GM10248 (cell line): Measurements from ENCODE around the gene NPAS2.

Experiments
- CTCF ChIA-PET: fragments of 300-600 bp; sonication (Branson Sonifier 250); formaldehyde crosslinking; extraction: SDS; loops from one replicate; lab custom pipeline; 2021; ENCODE audit warnings: antibody characterized with exemption; lab: Yijun Ruan, JAX
- POLR2A ChIA-PET: fragments of 350-650 bp; sonication (Branson Sonifier 250); formaldehyde crosslinking; extraction: SDS; loops from one replicate; lab custom pipeline; 2020; ENCODE audit warnings: antibody characterized with exemption; lab: Yijun Ruan, JAX
- DNase-seq: peaks from one replicate; pipeline ENCODE4 v3.0.0; 2012; ENCODE audit errors: extremely low spot score
- CTCF ChIP-seq: IDR thresholded peaks from 2 replicates; pipeline ENCODE4 v1.5.1; 2012; ENCODE audit warnings: mild to moderate bottlenecking, low read depth; ENCODE audit errors: extremely low read depth, missing control alignments, control extremely low read depth

The NPAS2 gene

DNA sequence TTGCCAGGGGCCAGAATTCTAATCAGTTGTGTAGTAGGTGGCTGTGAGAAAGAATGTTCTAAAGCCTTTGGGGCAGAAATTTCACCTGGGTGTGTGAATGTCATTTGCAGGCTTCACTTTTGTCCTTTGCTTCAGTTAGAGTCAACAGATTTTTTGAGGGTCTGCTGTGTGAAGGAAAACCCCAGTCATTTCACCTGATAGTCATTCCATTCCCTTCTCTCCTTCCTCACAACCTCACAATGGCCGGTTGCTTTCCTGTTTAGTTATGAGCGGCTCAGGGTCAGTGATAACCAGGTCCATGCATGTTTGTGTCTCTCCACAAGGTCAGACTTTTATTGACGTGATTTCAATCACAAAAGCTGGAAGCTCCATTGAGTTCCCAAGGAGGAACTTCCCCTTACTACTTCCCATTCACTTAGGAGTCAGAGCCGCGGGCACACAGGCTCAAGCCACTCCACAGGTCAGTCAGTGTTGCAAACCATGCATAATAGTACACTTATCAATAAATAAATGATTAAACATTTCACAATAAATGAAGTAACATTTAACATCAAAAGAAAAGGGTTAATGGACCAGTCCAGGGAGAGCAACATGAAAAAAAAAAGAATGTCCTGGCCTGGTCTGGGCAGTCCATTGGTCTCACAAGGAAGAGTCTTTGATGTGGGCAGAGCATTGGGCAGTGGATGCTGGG, 74.3 kb downstream of the NPAS2 start:
- CTCF ChIA-PET = interaction anchor here (0.8 kb wide), 1 partner anchor 8 kb away, joined by 4 read pairs; no protein-coding TSS in a partner anchor
- POLR2A ChIA-PET = no interaction called here

GRCh38 chr2:100894796-100895156, 74.8 kb downstream of the NPAS2 start:
- no peak for DNase-seq
- no peak for TF ChIP-seq CTCF
- POLR2A ChIA-PET = no interaction called here
- CTCF ChIA-PET = interaction anchor here (0.8 to 1.3 kb wide), 2 partner anchors 8 to 10 kb away, joined by 4 read pairs; no protein-coding TSS in a partner anchor

More for the DNA sequence above, 74.3 kb downstream of the NPAS2 start:
- no peak for DNase-seq
- TF ChIP-seq CTCF = no peak

DNA sequence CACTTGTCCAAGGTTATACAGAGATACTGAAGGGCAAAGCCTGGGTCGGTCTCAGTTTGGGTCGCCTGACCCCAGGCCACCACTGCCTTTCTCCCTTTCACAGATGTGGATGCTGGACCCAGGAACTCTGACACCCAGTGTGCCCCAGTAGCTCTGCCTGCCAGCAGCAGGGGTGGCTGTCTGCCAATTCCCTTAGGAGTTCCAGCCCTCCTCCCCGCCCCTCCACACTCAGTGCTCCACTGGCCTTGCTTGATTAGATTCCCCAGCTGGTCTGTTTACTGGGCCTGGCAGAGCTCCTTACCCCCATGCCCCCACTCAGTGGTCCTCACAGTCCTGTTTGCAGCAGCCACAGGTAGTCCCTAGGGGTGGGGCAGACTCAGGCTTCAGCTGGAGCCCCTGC, 75.5 kb downstream of the NPAS2 start:
- ChIA-PET CTCF (interaction anchor here (1.3 kb wide), 1 partner anchor 9 kb away, joined by 4 read pairs; no protein-coding TSS in a partner anchor), POLR2A (no interaction called here)
- DNase-seq = no peak
- no peak for TF ChIP-seq CTCF

DNA sequence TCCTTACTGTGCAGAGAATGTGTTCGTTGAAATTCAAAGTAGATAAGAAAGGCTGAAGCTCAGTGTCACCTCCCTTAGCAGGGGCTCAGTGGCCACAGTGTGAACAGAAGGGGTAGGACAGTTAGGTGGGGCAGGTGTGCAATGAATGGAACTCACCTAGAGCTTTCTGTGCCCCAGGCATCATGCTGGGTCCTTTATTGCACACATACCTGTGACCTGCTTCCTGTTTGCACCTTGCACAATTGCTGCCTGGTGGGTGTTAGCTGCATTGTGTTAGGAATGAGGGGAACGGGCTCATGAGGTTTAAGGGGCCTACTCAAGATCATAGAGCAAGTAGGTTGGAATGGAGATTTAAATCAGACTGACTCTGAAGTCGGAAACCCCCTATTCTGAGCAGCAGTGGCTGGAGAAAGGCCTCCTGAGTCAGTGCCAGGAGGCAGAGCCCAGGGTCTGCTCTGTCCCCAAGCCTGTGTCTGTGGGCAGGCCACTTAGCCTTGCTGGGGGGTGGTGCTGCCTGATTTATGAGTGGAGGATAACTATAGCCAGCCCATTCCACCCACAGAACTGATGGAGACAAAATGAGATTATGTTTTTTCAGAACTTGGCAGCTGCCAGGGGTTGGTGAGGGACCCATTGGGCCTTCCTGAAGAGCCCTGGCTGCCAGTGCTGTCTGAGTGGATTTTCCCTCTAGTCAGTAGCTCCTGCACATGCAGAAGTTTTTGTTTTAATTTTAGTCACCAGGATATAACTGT, 76.2 kb downstream of the NPAS2 start:
- TF ChIP-seq CTCF = no peak
- DNase-seq = no peak
- ChIA-PET POLR2A (no interaction called here), CTCF (interaction anchor here (1.3 kb wide), 1 partner anchor 8 kb away, joined by 4 read pairs; no protein-coding TSS in a partner anchor)

- TF ChIP-seq CTCF = no peak
- ChIA-PET POLR2A (no interaction called here), CTCF (no interaction called here)
- DNase-seq = no peak
Measured at GRCh38 chr2:100898035-100898665, 78.2 kb downstream of the NPAS2 start.

DNA sequence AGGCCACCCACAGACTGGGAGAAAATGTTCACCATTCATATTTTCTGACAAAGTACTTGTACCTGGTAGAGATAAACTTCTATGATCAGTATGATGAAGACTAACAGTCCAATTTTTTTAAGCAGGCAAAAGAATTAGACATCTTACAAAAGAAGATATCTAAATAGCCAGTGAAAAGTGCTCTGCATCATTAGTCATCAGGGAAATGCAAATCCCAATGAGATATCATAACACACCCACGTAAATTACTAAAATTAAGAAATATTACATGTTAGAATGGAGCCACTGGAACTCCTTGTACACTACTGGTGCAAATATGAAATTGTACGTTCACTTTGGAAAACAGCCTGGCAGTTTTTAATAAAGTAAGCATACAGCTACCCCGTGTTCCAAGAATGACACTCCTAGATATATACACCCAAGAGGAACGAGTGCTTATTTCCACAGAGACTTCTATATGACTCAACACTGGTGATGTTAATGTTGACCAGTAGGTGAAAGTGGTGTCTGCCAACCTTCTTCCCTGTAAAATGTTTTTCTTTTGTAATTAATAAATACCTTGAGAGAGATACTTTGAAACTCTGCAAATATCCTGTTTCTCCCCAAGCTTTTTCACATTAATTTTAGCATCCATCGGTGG, 80.3 kb downstream of the NPAS2 start:
- CTCF ChIA-PET = no interaction called here
- TF ChIP-seq CTCF = no peak
- no peak for DNase-seq
- POLR2A ChIA-PET = no interaction called here
